ENCODE results near the gene ZNF274.
A peak's percentile ranks its signal among the peaks of the same experiment; 100 is the strongest.

The ZNF274 gene

GRCh38 chr19:58261968-58262921 is 79.4 kb downstream of the ZNF274 start:
- TF ChIP-seq MAX (IDR thresholded peaks at IDR 0.05; ENCODE audit: low read depth, low read length) (no peak), MYC (IDR thresholded peaks at IDR 0.05; ENCODE audit: low read depth, low read length) (no peak), CTCF (IDR thresholded peaks at IDR 0.05; ENCODE audit: low read depth, low read length) (no peak)
- H3K4me3 ChIP-seq (ENCODE audit: low read depth, low read length), result no peak overlapping the region
- DNase-seq (ENCODE audit: low read depth), result peak; percentile 8

GRCh38 chr19:58262922-58263296 is 80.0 kb downstream of the ZNF274 start:
- DNase-seq (ENCODE audit: low read depth), result no peak
- TF ChIP-seq MYC (IDR thresholded peaks at IDR 0.05; ENCODE audit: low read depth, low read length) (no peak), CTCF (IDR thresholded peaks at IDR 0.05; ENCODE audit: low read depth, low read length) (no peak), POLR2A (IDR thresholded peaks at IDR 0.05; ENCODE audit: extremely low read depth, insufficient read length) (no peak), MAX (IDR thresholded peaks at IDR 0.05; ENCODE audit: low read depth, low read length) (no peak)
- H3K4me3 ChIP-seq (ENCODE audit: low read depth, low read length), result no peak overlapping the region
